K562 (cell line): ENCODE measurements around the gene GRIK5. TPM values are rescaled to one million over a fixed set of nuclear protein-coding genes. Genes with fewer than 3 reads are reported as not detected.

Source experiments
- BRF2 ChIP-seq: IDR thresholded peaks from 3 replicates; pipeline ENCODE4 v1.6.1; 2011; ENCODE audit warnings: borderline replicate concordance, mild to moderate bottlenecking; ENCODE audit not compliant: insufficient read length, insufficient read depth
- DNMT1 ChIP-seq: fragments of 450-650 bp; IDR thresholded peaks from 2 replicates; pipeline ENCODE4 v1.6.1; 2016; ENCODE audit warnings: antibody characterized with exemption, mild to moderate bottlenecking
- ELK1 ChIP-seq: sonication (generic); formaldehyde crosslinking; IDR thresholded peaks from 2 replicates; pipeline ENCODE4 v1.8.1; 2022; ENCODE audit warnings: missing genetic modification reagents
- NCOA1 ChIP-seq: fragments of 450-650 bp; IDR thresholded peaks from 2 replicates; pipeline ENCODE4 v1.6.1; 2016; ENCODE audit warnings: low read depth
- NR3C1 ChIP-seq: sonication (generic); formaldehyde crosslinking; IDR thresholded peaks from 2 replicates; pipeline ENCODE4 v1.8.1; 2022; ENCODE audit warnings: missing genetic modification reagents
- SMAD1 ChIP-seq: fragments of 150-350 bp; IDR thresholded peaks from 2 replicates; pipeline ENCODE4 v1.6.1; 2014; ENCODE audit warnings: low read length, low read depth; ENCODE audit not compliant: partially characterized antibody
- U2AF2 ChIP-seq: fragments of 200-400 bp; formaldehyde crosslinking; optimal IDR thresholded peaks from 2 replicates; pipeline ENCODE3; 2017; ENCODE audit warnings: low read depth, mild to moderate bottlenecking, low read length
- UBTF ChIP-seq, 2 experiments: IDR thresholded peaks; 2 replicates each; pipeline ENCODE4 v1.6.1; 2012; ENCODE audit warnings: improper control_type of control experiment in 2 of 2, low read depth in 2 of 2, low read length in 2 of 2, borderline replicate concordance in 1 of 2
- ZBTB17 ChIP-seq: fragments of 450-650 bp; formaldehyde crosslinking; IDR thresholded peaks from 2 replicates; pipeline ENCODE4 v1.4.0; 2020; ENCODE audit warnings: mild to moderate bottlenecking
- ZFPM2 ChIP-seq: fragments of 250-450 bp; sonication (Bioruptor Pico); IDR thresholded peaks from 2 replicates; pipeline ENCODE4 v1.5.1; 2022; ENCODE audit warnings: mild to moderate bottlenecking
- ZNF224 ChIP-seq: sonication (generic); formaldehyde crosslinking; IDR thresholded peaks from 2 replicates; pipeline ENCODE4 v1.8.0; 2022; ENCODE audit warnings: mild to moderate bottlenecking, missing genetic modification reagents
- ZNF584 ChIP-seq: fragments of 200-800 bp; sonication (Bioruptor generic); IDR thresholded peaks from 2 replicates; pipeline ENCODE4 v1.6.1; 2016; ENCODE audit warnings: low read depth, mild to moderate bottlenecking, missing genetic modification characterization, missing compliant biosample characterization
- polyA plus RNA-seq, 8 experiments: library from polyadenylated mRNA; depleted of rRNA in 4 of 8; stranded (reverse) in 5 of 8; unstranded in 3 of 8; fragments of >200 nt; fragmentation: Nextera tagmentation in 2 of 8; fragmentation: Illumina TruSeq in 1 of 8; extraction: Ambion mirVana in 2 of 8; extraction: Trizol in 1 of 8; gene quantifications; 2 replicates each; pipeline versions ENCODE4 v1.2.1 to v1.2.3, GENCODE V29; 2011 to 2014; ENCODE audit warnings: inconsistent platforms in 1 of 8, missing spikeins in 1 of 8
- total RNA-seq, 7 experiments: library from RNA; depleted of rRNA in 6 of 7; stranded (reverse); fragments of >200 nt in 6 of 7; fragmentation: Illumina TruSeq in 2 of 7; extraction: Trizol in 2 of 7; gene quantifications; 2 replicates each; pipeline versions ENCODE4 v1.2.1 to v1.2.3, GENCODE V29; 2011 to 2021; ENCODE audit warnings: low replicate concordance in 1 of 7
- TF ChIP-seq, protein P1 (sequence below): IDR thresholded peaks from 2 replicates; pipeline ENCODE4 v1.6.1; 2016; ENCODE audit warnings: missing genetic modification characterization, missing compliant biosample characterization
- TF ChIP-seq, protein P2 (sequence below): fragments of 450-650 bp; IDR thresholded peaks from 2 replicates; pipeline ENCODE4 v1.6.1; 2016; ENCODE audit warnings: borderline replicate concordance
- TF ChIP-seq, protein P3 (sequence below): fragments of 450-650 bp; IDR thresholded peaks from 2 replicates; pipeline ENCODE4 v1.6.1; 2014; ENCODE audit warnings: low read depth, mild to moderate bottlenecking, moderate library complexity, borderline replicate concordance

GRIK5 gene
- total and polyA plus RNA-seq, 9 of the 15 experiments (the other 6 are each of a cell fraction or from before 2014, with no cell fraction given): 0.04 to 0.55 (median 0.27) TPM; not detected in 2

GRCh38 chr19:42075616-42076379 lies 5.8 kb upstream of the GRIK5 start, which contains the start of gene ZNF574 (continued):
- TF ChIP-seq, protein P1, sequence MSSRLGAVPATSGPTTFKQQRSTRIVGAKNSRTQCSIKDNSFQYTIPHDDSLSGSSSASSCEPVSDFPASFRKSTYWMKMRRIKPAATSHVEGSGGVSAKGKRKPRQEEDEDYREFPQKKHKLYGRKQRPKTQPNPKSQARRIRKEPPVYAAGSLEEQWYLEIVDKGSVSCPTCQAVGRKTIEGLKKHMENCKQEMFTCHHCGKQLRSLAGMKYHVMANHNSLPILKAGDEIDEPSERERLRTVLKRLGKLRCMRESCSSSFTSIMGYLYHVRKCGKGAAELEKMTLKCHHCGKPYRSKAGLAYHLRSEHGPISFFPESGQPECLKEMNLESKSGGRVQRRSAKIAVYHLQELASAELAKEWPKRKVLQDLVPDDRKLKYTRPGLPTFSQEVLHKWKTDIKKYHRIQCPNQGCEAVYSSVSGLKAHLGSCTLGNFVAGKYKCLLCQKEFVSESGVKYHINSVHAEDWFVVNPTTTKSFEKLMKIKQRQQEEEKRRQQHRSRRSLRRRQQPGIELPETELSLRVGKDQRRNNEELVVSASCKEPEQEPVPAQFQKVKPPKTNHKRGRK (tag): 0 out of 2 replicates have a peak, but pooled peaks have one; percentile 4
- TF ChIP-seq, protein P2, sequence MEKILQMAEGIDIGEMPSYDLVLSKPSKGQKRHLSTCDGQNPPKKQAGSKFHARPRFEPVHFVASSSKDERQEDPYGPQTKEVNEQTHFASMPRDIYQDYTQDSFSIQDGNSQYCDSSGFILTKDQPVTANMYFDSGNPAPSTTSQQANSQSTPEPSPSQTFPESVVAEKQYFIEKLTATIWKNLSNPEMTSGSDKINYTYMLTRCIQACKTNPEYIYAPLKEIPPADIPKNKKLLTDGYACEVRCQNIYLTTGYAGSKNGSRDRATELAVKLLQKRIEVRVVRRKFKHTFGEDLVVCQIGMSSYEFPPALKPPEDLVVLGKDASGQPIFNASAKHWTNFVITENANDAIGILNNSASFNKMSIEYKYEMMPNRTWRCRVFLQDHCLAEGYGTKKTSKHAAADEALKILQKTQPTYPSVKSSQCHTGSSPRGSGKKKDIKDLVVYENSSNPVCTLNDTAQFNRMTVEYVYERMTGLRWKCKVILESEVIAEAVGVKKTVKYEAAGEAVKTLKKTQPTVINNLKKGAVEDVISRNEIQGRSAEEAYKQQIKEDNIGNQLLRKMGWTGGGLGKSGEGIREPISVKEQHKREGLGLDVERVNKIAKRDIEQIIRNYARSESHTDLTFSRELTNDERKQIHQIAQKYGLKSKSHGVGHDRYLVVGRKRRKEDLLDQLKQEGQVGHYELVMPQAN: no peak
- TF ChIP-seq ZBTB17 (CRISPR knock-in tag): 0 out of 2 replicates have a peak, but pooled peaks have one; percentile 13
- TF ChIP-seq UBTF (IDR thresholded peaks at IDR 0.05; ENCODE audit: borderline replicate concordance in 1 of 2, low read depth in 2 of 2, low read length in 2 of 2): 0 out of 4 replicates have a peak, but pooled peaks have one; percentile 47 to 79
- TF ChIP-seq NR3C1 (CRISPR knock-in tag): no peak
- no peak for TF ChIP-seq ELK1 (CRISPR knock-in tag)
- TF ChIP-seq ZFPM2 (CRISPR knock-in tag): no peak
- peak; percentile 89 for TF ChIP-seq SMAD1
- TF ChIP-seq NCOA1: no peak
- TF ChIP-seq BRF2: no peak
- TF ChIP-seq DNMT1: no peak
- no peak for TF ChIP-seq ZNF224 (CRISPR knock-in tag)
- TF ChIP-seq U2AF2: no peak
- TF ChIP-seq, protein P3, sequence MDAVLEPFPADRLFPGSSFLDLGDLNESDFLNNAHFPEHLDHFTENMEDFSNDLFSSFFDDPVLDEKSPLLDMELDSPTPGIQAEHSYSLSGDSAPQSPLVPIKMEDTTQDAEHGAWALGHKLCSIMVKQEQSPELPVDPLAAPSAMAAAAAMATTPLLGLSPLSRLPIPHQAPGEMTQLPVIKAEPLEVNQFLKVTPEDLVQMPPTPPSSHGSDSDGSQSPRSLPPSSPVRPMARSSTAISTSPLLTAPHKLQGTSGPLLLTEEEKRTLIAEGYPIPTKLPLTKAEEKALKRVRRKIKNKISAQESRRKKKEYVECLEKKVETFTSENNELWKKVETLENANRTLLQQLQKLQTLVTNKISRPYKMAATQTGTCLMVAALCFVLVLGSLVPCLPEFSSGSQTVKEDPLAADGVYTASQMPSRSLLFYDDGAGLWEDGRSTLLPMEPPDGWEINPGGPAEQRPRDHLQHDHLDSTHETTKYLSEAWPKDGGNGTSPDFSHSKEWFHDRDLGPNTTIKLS: peak; percentile 57; the same call in 1 of the 2 replicates
- no peak; the same call in 1 of the 2 replicates for TF ChIP-seq ZNF584
